Measurements from ENCODE around the gene PLCB2. TPM values are rescaled to one million over a fixed set of nuclear protein-coding genes. Genes with fewer than 3 reads are reported as not detected.

PLCB2 gene
- total RNA-seq, 1 donor from 2014 or later = 0.56 TPM

- Histone ChIP-seq H4K20me1 (ENCODE audit: low read depth) (no peaks in the 10 kb centered on the region), H3K4me3 (no peak overlapping the region), H3K9ac (no peak overlapping the region), H3K27ac (no peak overlapping the region), H3K27me3 (no peaks in the 10 kb centered on the region), H2AFZ (replicated peaks) (no peak overlapping the region), H3K79me2 (ENCODE audit: low read depth) (no peaks in the 10 kb centered on the region), H3F3A (ENCODE audit: low read depth) (no peaks in the 10 kb centered on the region), H3K4me1 (peaks cover 7% of the 10 kb centered on the region), H3K9me3 (ENCODE audit: low read depth) (peaks cover 5% of the 10 kb centered on the region), H3K36me3 (no peaks in the 10 kb centered on the region), H3K4me2 (no peak overlapping the region)
- H3K4me3 Mint-ChIP-seq = no peak overlapping the region
- H3K36me3 Mint-ChIP-seq = peaks cover 5% of the 10 kb centered on the region
- TF ChIP-seq EZH2phosphoT487 (IDR thresholded peaks at IDR 0.05) (no peak), EZH2 (IDR thresholded peaks at IDR 0.05) (no peak), CTCF (IDR thresholded peaks at IDR 0.05) (no peak)
- H3K4me1 Mint-ChIP-seq = peaks cover 36% of the 10 kb centered on the region
- no peak for DNase-seq (ENCODE audit: low spot score)
- H3K9me3 Mint-ChIP-seq = peaks cover 19% of the 10 kb centered on the region
- no peak overlapping the region for H3K27ac Mint-ChIP-seq
- H3K27me3 Mint-ChIP-seq (ENCODE audit: insufficient read depth, low read depth) = peaks cover 29% of the 10 kb centered on the region
Measured at GRCh38 chr15:40300367-40300766, 7.4 kb downstream of the PLCB2 start.

- H4K20me1 ChIP-seq (ENCODE audit: low read depth) = no peaks in the 10 kb centered on the region
- no peak overlapping the region for H3K4me3 ChIP-seq
- no peak overlapping the region for H3K27ac Mint-ChIP-seq
- H3K4me1 Mint-ChIP-seq = peaks cover 55% of the 10 kb centered on the region
- H3K4me3 Mint-ChIP-seq = no peak overlapping the region
- H3K4me2 ChIP-seq = no peak overlapping the region
- peaks cover 19% of the 10 kb centered on the region for H3K9me3 Mint-ChIP-seq
- peaks cover 23% of the 10 kb centered on the region for H3K27me3 Mint-ChIP-seq (ENCODE audit: insufficient read depth, low read depth)
- peaks cover 5% of the 10 kb centered on the region for H3K9me3 ChIP-seq (ENCODE audit: low read depth)
- H3K36me3 Mint-ChIP-seq = peaks cover 5% of the 10 kb centered on the region
- peaks cover 5% of the 10 kb centered on the region for H3K27me3 ChIP-seq
- H3K27ac ChIP-seq = no peak overlapping the region
- H3F3A ChIP-seq (ENCODE audit: low read depth) = no peaks in the 10 kb centered on the region
- no peak for TF ChIP-seq EZH2 (IDR thresholded peaks at IDR 0.05)
- no peak for TF ChIP-seq EZH2phosphoT487 (IDR thresholded peaks at IDR 0.05)
- TF ChIP-seq CTCF (IDR thresholded peaks at IDR 0.05) = no peak
- H3K4me1 ChIP-seq = peaks cover 16% of the 10 kb centered on the region
- no peak overlapping the region for H3K9ac ChIP-seq
- no peak overlapping the region for H2AFZ ChIP-seq (replicated peaks)
- no peak for DNase-seq (ENCODE audit: low spot score)
- no peaks in the 10 kb centered on the region for H3K36me3 ChIP-seq
- H3K79me2 ChIP-seq (ENCODE audit: low read depth) = no peaks in the 10 kb centered on the region
Measured at GRCh38 chr15:40298216-40298935, 9.4 kb downstream of the PLCB2 start.

- DNase-seq (ENCODE audit: low spot score) = no peak
Measured at GRCh38 chr15:40297356-40297755, 10.4 kb downstream of the PLCB2 start.

More at GRCh38 chr15:40297356-40297755, 10.4 kb downstream of the PLCB2 start:
- no peak overlapping the region for H3K9ac ChIP-seq
- H3K9me3 Mint-ChIP-seq = peaks cover 19% of the 10 kb centered on the region
- H3K79me2 ChIP-seq (ENCODE audit: low read depth) = no peaks in the 10 kb centered on the region
- peaks cover 65% of the 10 kb centered on the region for H3K4me1 Mint-ChIP-seq
- H4K20me1 ChIP-seq (ENCODE audit: low read depth) = no peaks in the 10 kb centered on the region
- peaks cover 5% of the 10 kb centered on the region for H3K9me3 ChIP-seq (ENCODE audit: low read depth)
- H3K36me3 ChIP-seq = no peaks in the 10 kb centered on the region
- peaks cover 22% of the 10 kb centered on the region for H3K27me3 Mint-ChIP-seq (ENCODE audit: insufficient read depth, low read depth)
- peaks cover 17% of the 10 kb centered on the region for H3K4me1 ChIP-seq
- H2AFZ ChIP-seq (replicated peaks) = no peak overlapping the region
- H3K4me3 Mint-ChIP-seq = peak overlapping the region; percentile 4
- TF ChIP-seq EZH2 (IDR thresholded peaks at IDR 0.05) (no peak), EZH2phosphoT487 (IDR thresholded peaks at IDR 0.05) (no peak), CTCF (IDR thresholded peaks at IDR 0.05) (no peak)
- H3F3A ChIP-seq (ENCODE audit: low read depth) = no peaks in the 10 kb centered on the region
- peaks cover 15% of the 10 kb centered on the region for H3K27me3 ChIP-seq
- H3K4me2 ChIP-seq = no peak overlapping the region
- peaks cover 5% of the 10 kb centered on the region for H3K36me3 Mint-ChIP-seq
- H3K4me3 ChIP-seq = no peak overlapping the region
- no peak overlapping the region for H3K27ac ChIP-seq
- H3K27ac Mint-ChIP-seq = peak overlapping the region; percentile 90

Measured in neural progenitor cell (in vitro differentiated cells).